CD4-positive, alpha-beta T cell treated with Interleukin-2 at 100 ng/mL for 4 hours (primary cell): Measurements from ENCODE around the gene RNF123.
"Not testable (repeated sequence)": the region's sequence is repeated elsewhere in the genome, so short reads cannot be mapped to it uniquely, and the experiment has no call there.

Experiments used
- DNase-seq: peaks from one replicate; pipeline ENCODE4 v3.0.0-alpha.2; 2020; ENCODE audit warnings: low spot score

RNF123 gene

DNA sequence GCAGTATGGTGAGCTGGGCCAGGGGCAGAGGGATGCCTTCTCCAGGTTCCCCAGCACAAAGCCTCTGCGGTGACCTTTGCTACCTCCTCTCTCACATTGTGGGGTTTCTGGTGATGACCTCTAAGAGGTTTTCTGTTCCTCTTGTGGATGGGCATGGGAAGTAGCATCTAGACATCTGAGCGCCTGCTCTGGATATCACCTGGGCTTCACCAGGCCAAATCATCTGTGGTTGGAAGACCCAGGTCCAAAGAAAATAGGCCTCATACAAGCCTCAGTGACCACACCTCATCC lies 8.2 kb upstream of the RNF123 start:
- DNase-seq: no peak

DNA sequence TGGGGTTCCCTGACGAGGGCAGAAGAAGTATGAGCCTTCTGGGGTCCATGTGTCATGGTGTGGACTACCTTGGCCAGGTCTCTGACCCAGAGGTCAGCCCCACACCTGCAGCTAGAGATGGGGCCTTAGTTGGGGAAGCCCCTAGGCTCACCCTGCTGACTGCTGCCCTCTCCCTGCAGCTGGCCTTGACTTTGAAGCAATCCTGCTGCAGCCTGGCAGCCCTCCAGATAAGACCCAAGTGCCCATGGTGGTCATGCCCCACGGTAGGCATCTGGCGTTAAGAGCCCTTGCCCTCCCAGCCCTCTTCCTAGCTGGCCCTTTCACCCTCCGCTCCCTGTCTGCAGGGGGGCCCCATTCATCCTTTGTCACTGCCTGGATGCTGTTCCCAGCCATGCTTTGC lies 7.8 kb upstream of the RNF123 start:
- DNase-seq: no peak

DNA sequence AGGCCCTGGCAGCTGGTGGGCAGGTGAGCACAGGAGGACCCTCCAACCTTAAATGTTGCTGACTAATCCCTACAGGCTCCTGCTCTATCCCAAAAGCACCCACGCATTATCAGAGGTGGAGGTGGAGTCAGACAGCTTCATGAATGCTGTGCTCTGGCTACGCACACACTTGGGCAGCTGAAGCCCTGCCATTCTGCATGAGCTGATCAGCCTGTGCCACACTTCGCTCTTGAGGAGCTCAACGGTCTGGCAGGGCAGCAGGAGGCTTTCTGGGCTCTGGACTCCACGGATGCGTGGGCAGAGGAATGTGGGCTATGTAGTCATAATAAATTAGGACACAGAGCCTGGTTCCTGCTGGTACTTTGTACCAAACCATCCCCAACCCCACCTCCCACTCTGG lies 6.2 kb upstream of the RNF123 start:
- no peak for DNase-seq

DNA sequence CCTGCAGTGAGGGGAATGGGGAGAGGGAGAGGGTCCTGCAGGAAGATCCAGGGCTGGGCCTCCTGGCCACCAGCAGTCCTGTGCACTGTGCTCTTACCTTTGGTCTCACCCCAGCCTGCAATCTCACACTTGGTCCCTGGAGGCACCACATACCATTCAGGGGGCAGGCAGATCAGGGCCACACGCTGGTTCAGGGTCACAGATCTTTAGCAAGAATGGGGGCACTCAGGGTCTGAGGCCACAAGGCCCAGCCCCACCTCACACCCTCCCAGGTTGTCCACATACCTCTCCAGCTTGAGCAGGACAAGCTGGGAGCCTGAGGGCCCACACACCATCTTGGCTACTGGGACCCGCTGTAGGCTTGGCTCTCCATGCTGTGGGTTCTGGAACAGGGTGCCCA lies 4.9 kb upstream of the RNF123 start:
- not testable (repeated sequence) for DNase-seq

DNA sequence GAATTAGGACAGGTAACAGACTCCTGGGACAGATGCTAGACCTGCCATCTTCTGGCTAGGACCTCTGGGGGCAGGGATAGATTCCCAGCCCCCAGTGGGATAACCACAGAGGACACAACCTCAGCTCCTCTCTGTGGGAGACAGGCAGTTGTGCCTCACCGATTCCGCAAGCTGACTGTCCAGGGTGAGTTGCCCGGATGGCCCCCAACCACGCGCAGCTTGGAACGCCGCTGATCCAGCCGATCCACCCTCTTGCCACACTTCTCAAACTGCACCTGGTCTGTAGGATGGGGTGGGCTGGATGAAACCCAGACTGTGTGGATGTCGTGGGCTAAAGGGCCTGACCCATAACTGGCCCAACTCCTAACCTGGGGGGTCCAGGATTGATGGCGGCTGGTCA lies 4.3 kb upstream of the RNF123 start:
- DNase-seq: not testable (repeated sequence)

DNA sequence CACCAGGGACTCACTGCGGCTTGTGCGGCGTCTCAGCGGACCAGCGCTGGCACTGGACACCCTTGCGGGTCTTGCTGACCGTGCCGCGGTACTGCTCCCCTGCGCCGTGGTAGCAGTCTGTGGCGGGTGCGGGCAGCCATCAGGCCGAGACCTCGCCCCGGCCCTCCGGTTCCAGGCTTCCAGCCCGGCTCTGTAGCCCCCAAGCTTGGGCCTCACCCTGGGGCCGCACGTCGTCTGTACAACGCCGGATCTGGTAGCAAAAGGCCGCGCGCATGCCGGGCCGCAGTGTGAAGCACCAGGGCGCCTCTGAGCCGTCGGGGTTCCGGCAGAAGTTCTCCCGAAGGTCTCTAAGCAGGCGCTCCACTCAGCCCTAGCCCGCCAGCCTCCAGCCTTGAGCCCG lies 3.5 kb upstream of the RNF123 start:
- DNase-seq: not testable (repeated sequence)

DNA sequence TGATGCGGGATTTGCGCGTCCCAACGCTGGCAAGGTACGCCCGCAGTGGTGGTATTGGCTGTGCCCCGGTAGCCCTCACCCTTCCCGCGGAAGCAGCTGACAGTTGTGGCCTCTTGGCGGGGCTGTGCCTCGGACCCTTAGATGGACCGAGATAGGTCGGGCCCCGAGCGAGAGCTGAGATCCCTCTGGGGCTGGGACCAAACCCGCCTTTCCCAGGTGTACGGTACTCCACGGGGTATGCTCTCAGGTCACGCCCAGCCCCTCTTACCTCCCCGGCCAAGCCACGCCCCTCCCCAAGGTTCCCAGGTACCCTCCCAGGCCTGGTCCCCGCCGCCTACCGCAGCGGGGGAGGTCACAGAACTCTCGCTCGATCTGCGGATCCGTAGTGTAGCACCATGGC lies 3.0 kb upstream of the RNF123 start:
- DNase-seq: peak; percentile 12

DNA sequence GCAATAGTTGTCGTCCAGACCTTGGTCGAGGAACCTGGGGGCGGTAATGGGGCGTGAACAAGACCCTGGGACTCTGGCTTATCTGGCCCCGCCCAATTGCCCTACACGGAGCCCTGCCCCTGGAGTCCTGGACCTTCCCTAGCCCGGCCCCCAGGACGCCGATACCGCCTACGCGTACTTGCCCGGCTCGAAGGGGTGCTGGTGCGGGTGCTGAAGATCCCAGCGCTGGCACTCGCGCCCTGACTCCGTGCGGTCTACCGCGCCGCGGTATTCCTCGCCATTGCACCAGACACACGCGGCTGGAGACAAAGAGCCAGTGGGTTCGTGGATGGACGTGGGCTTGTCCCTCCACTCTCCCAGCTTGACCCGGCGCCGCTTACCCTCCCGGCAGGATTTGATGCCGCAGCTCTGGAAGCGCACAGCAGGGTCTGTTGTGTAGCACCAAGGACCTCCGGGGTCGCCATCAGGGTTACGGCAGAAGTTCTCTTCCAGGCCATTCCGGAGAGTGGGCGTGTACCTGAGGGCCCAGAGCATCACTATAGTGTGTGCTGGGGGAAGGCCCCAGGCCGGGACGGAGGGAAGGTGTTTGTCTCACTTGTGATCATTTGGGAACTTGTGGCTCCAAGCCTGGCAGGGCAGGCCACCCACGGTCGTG lies 2.5 kb upstream of the RNF123 start:
- DNase-seq: peak; percentile 20

DNA sequence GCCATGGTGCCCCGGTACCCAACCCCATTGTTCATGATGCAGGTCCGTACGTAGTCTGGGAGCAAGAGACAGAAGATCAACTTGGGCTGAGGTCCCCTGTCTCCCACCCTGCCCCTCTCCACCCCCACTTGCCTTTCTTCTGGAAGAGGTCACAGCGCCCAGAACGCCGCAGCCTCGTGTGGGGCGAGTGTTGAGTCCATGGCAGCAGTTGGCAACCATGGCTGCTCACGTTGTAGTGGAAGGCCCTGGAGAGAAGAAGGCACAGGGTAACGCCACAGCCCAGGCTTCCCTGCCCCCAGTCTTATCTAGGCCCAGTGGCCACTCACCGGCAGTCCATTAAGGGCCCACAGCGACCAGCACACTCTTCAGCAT lies 1.9 kb upstream of the RNF123 start:
- DNase-seq: not testable (repeated sequence)

DNA sequence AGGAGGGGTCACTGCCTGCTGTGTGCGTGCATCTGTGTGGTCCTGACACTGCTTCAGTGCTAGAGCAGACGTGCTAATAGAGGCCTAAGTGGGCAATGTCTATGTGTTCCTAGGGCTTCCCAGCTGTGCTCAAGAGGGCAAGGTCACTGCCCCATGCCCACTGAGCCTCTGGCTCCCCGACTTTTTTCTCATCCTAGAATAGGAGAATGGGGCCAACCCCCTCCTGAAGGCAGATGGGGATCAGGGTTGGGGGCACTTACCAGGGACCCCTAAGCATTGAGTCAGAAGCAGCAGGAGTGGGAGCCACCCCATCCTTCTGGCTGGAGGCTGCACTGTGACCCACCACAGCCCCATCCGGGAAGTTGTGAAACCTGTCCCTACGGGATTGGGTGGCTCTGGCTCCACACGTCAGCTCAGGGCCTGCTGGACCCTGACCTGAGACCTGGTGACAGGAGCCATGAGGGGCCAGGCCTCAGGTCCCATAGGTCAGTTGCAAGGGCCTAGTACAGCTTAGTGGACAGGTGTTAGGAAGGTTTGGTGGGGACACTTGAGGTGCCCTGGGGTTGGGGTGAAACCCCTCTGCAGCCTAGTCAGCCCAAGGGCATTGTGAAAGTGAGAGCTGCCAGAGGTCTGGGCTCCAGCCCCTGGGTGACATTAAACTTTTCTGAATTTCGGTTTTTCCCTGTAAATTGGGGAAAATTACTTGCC lies 865 bp upstream of the RNF123 start:
- not testable (repeated sequence) for DNase-seq

DNA sequence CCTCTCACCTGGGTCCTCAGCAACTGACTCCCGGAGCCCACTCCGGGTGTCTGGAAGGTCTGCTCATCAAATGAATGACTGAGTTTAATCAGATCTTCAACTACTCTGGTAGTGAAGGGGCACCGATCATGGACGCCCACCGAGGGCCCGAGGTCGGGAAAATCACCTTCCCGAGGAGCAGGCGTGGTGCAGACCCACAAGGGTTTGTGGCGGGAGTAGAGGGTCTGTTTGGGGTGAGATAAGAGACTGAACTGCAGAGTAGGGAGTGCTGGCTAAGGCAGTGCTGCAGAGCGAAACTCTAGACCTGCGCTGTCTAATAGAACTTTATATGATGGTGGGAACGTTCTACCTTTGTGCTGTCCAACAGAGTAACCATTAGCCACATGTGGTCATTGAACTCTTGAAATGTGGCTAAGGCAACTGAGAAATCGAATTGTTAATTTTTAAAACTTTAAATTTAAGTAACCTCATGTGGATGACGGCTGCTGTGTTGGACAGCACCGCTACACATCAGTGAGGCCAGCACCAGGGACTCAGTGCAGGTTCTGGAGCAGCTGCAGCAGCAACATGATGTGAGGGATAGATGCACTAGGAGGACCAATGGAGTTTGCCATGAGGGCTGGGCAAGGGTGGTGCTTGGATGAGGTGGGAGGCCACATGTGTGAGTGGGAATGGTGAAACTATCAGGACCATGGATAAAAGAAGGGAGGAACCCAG lies 709 bp downstream of the RNF123 start:
- not testable (repeated sequence) for DNase-seq

DNA sequence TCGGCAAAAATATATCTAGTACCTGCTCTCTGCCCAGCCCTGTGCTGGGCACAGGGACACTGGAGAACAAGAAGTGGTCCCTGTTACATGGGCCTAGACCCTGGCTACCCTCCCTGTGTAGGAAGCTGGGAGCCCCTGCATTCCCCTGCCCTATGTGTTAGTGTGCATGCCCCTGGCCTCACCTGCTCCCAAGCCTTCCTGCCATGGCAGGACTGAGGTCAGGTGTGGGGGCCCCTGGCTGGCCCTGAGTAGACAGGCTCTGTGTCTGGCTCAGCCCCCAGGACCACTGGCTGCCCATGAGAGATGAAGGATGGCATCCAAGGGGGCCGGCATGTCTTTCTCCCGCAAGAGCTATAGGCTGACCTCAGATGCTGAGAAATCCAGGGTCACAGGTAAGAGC lies 1.5 kb downstream of the RNF123 start:
- not testable (repeated sequence) for DNase-seq

DNA sequence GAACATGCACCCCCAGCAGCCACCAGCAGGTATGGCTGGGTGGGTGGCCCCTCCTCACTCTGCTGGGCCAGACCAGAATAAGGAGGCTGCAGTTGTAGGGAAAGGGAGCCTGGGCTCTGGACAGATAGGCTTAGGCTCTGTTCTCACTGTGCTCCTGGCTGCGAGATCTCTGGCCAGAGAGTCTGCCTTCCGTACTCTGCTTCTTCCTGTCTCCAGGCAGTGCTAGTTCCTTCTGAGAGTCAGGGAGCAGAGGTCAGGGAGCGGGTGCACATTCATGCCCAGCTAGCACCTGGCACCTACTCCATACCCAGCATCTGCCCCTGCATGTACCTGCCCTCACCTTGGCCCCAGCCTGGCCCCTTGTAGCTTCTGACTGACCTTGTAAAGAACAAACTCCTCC lies 2.1 kb downstream of the RNF123 start:
- DNase-seq: not testable (repeated sequence)

DNA sequence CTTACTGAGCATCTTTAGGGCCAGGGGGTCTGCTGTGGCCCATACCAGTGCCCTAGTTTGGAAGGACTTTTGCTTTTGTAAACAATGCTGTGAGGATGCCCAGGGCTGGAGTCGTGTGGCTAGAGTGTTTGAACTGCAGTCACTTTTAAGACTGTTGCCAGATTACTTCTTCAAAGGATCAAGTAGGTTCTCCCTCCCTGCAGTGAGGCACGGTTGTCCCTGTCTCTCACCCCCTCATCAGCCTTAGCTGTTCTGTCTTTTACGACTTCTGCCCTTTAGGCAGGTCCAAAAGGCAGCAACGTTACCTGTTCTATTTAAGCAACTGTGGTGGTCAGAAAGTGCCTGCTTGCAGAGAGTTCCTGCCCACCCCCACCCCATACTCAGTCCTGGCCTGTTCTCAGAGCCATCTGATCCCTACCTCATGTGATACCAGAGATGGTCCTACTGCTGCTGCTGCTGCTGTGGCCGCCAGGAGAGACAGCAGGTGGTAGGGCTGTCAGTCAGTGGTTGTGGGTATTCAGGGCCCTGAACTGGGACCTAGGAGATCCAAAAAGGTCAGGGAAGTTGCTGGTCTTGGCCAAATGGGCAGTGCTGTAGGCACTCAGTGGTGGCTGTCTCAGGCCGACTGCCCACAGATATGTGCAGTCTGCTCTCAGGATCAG lies 5.2 kb downstream of the RNF123 start:
- not testable (repeated sequence) for DNase-seq

DNA sequence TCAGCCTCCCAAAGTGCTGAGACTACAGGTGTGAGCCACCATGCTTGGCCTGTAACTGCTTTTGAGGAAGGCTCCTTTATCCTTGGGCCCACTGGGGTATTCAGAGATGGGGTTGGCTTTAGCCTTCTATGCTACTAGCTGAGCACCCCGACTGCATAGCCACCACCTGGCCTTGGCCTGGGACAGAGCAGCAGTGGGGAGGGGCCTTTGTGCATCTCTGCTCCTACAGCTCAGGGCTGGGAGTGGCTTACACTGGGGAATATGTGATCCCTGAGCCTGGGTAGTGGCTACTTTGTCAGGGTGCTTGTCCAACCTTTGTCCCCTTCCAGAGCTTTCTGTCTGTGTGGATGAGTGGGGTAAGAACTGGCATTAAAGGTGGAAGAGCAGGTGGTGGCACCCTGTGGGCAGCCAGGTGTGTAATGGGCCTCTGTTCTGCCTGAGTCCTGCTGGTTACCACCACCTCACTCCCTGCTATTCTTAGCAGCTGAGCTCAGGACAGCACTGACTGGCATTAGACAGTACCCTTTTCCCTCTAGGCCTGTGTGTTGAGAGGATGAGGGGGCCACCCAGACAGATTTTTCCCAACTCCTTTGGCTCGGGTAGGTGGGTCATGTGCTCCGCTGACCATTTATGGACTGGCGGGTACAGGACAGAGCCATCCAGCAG lies 6.1 kb downstream of the RNF123 start:
- not testable (repeated sequence) for DNase-seq

DNA sequence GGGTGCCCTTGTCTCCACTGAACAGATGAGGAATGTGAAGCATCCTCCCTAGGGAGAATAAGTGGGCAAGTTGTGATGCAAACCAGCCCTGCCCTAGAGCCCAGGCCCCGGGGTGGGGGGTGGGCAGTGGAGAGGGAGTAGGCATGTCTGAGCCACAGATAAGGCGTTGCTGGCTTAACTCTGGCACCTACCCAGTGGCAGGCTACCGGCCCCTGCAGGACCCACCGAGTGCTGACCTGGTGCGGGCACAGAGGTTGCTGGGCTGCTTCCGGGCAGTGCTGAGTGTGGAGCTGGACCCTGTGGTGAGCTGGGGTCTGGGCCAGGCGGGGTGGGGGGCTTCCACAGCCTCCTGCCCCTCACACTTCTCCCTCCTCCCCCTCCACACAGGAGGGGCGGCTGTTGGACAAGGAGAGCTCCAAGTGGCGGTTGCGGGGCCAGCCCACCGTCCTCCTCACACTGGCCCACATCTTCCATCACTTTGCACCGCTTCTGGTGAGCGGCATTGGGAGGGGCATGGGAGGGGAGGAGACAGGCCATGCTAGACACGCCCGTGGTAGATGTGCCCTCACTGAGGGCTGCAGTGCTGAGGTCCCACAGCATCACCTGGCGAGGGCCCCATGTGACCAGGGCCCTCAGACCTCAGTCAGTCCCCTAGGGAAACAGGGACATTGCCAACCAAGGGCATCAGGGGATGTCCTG lies 10.1 kb downstream of the RNF123 start:
- no peak for DNase-seq

DNA sequence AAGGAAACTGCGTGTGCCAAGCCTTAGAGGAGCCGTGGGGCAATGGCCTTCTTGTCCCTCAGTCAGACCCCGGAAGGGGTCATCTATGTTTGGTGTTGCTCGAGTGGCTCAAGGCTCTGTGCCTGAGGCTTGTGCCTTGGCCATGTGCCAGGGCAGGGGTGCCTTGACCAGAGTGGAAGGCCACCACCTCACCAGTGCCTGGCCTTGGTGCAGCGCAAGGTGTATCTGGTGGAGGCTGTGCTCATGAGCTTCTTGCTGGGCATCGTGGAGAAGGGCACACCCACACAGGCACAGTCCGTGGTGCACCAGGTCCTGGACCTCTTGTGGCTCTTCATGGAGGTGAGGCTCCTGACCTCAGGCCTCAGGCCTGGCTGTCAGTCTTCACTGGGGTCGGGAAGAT lies 10.7 kb downstream of the RNF123 start:
- DNase-seq: no peak

DNA sequence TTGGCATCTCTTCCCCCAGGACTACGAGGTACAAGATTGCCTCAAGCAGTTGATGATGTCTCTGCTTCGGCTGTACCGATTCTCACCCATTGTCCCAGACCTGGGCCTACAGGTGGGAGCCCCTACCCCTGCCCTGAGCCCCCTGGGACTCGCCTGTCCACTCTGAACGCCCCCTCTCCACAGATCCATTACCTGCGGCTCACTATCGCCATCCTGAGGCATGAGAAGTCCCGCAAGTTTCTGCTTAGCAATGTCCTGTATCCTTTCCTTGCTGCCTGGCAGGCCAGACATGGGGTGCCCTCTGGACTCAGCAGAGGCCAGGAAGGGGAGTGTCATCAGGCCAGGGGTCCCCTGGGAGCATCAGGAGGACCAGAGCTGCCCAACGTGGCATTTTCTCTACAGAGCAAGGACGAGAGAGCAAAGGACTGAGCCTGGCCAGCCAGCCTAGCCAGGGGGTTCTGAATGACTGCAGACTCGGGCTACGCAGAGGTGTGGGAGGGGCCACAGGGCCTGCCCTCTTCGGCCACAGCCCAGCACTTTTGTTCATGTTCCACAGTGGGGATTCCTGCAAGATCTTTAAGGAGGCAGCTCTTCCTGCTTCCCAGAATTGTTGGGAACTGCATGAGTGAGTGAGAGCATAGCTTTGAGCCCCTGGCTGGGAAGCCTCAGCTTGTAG lies 11.2 kb downstream of the RNF123 start:
- DNase-seq: no peak

DNA sequence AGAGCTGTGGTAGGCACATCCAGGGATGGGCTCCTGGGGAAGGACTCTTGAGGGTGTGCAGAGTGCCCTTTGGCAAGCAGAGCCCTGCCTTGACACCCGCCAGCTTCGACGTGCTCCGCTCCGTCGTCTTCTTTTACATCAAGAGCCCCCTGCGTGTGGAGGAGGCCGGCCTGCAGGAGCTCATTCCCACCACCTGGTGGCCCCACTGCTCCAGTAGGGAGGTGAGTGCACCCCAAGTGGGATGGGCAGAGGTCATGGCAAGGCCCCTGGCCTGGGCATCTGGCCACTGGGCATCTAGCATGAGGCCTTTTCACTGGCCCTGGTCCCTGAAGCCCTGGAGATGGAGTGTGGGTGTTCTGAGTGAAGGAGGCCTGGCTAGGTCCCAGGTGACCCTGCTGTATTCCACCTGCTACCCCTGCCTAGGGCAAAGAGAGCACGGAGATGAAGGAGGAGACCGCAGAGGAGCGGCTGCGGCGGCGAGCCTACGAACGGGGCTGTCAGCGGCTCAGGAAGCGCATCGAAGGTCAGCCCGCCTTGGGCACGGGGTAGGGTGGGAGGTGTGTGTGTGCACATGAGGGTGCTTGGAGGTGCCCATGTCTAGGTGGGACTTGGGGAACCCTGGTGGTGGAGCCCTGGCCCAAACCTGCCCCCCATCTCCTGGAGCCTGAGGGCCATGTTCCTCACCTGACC lies 12.2 kb downstream of the RNF123 start:
- DNase-seq: no peak

DNA sequence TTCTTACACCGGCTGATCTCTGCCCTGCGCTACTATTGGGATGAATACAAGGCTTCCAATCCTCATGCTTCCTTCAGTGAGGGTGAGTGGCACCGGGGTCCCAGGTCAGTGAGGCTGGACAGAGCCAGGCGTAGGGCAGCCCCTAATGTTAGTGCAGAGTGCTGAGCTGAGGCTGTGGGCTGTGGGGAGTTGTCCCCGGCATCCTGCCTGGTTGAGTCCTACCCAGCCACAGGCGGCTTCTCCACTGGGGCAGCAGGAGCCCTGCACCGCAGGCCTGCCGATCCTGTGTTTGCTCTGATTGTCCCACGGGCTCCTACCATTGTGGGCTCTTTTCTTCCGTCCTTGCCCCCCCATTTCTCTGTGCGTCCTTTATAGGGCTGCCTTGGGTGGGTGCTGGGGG lies 13.3 kb downstream of the RNF123 start:
- no peak for DNase-seq
